GM18502 (cell line): Measurements from ENCODE around the gene HLA-DOA.

Experiments used
- ATAC-seq: cut with Tn5 transposase; IDR thresholded peaks from one replicate; pipeline ENCODE4 v1.9.1; 2021; ENCODE audit warnings: mild to moderate bottlenecking; ENCODE audit not compliant: unreplicated experiment, poor library complexity

The HLA-DOA gene

DNA sequence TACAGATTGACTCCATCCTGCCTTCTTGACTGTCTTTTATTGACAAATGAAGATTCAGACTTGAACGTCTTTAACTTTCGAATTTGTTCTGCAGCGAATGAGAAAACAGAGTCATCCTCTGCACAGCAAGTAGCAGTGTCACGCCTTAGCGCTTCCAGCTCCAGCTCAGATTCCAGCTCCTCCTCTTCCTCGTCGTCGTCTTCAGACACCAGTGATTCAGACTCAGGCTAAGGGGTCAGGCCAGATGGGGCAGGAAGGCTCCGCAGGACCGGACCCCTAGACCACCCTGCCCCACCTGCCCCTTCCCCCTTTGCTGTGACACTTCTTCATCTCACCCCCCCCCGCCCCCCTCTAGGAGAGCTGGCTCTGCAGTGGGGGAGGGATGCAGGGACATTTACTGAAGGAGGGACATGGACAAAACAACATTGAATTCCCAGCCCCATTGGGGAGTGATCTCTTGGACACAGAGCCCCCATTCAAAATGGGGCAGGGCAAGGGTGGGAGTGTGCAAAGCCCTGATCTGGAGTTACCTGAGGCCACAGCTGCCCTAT lies 28.8 kb downstream of the HLA-DOA start:
- ATAC-seq: no peak

DNA sequence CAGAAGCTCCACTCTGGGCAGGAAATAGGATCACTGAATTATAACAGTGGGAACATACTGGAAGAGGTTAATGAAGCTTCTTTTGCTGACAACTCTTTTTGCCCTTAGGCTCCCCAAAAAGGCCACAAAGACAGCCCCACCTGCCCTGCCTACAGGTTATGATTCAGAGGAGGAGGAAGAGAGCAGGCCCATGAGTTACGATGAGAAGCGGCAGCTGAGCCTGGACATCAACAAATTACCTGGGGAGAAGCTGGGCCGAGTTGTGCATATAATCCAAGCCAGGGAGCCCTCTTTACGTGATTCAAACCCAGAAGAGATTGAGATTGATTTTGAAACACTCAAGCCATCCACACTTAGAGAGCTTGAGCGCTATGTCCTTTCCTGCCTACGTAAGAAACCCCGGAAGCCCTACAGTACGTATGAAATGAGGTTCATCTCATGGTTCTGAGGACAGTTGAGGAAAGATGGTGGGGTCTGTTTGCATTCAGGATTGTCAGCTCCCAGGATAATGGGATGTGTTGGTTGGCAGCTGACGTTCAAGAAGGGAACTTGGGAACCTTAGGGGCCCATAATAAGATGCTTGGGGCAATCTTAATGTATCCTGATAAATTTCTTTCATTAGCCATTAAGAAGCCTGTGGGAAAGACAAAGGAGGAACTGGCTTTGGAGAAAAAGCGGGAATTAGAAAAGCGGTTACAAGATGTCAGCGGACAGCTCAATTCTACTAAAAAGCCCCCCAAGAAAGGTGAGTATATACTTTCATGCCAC lies 29.5 kb downstream of the HLA-DOA start:
- ATAC-seq: no peak

DNA sequence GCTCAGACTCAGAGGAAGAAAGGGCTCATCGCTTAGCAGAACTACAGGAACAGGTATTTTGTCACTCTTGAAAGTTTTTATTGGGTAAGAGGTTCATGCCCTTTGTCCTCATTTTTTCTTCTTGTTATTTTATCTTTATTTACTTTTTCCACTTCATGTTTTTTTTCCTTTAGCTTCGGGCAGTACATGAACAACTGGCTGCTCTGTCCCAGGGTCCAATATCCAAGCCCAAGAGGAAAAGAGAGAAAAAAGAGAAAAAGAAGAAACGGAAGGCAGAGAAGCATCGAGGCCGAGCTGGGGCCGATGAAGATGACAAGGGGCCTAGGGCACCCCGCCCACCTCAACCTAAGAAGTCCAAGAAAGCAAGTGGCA lies 31.5 kb downstream of the HLA-DOA start:
- no peak for ATAC-seq

DNA sequence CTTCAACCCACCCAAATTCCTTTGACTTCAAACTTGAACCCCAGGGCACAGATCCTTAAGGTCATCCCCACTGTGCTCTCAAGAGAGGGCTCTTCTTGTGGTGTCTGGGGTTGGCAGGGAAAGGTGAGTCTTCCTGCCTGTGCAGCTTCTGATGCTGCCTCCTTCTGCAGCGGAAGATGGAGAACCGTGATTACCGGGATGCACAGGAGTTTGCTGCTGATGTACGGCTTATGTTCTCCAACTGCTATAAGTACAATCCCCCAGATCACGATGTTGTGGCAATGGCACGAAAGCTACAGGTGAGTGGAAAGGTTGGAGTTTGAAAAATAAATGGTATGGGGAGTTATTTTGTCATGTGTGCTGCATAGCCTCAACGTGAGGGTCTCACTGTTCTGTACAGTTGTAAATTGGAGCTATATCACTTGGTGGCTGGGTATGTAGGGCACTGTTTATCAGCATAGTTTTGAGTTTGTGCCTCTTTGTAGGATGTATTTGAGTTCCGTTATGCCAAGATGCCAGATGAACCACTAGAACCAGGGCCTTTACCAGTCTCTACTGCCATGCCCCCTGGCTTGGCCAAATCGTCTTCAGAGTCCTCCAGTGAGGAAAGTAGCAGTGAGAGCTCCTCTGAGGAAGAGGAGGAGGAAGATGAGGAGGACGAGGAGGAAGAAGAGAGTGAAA lies 32.0 kb downstream of the HLA-DOA start:
- no peak for ATAC-seq

DNA sequence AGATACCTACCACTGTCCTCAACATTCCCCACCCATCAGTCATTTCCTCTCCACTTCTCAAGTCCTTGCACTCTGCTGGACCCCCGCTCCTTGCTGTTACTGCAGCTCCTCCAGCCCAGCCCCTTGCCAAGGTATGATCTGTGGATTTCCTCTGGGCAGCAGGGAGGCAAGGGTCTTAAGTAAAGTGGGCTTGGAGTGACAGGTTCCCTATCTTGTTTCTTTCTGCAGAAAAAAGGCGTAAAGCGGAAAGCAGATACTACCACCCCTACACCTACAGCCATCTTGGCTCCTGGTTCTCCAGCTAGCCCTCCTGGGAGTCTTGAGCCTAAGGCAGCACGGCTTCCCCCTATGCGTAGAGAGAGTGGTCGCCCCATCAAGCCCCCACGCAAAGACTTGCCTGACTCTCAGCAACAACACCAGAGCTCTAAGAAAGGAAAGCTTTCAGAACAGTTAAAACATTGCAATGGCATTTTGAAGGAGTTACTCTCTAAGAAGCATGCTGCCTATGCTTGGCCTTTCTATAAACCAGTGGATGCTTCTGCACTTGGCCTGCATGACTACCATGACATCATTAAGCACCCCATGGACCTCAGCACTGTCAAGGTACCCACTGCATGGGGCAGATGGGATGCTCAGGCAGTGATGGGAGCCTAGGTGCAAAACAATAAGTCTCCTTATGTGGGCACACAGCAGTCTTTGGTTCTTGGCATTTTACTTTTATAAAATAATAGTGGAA lies 32.9 kb downstream of the HLA-DOA start:
- no peak for ATAC-seq

DNA sequence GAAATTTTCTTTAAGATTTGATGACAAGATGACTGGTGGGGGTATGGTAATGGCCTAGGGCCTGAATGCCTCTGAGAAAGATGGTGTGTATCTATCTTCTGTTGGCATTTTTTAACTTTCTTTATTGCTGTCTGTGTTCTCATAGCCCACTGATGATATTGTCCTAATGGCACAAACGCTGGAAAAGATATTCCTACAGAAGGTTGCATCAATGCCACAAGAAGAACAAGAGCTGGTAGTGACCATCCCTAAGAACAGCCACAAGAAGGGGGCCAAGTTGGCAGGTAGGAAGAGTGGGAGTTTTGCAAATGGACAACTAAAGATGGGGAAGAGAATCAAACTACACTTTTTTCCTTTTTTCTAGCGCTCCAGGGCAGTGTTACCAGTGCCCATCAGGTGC lies 33.5 kb downstream of the HLA-DOA start:
- no peak for ATAC-seq

DNA sequence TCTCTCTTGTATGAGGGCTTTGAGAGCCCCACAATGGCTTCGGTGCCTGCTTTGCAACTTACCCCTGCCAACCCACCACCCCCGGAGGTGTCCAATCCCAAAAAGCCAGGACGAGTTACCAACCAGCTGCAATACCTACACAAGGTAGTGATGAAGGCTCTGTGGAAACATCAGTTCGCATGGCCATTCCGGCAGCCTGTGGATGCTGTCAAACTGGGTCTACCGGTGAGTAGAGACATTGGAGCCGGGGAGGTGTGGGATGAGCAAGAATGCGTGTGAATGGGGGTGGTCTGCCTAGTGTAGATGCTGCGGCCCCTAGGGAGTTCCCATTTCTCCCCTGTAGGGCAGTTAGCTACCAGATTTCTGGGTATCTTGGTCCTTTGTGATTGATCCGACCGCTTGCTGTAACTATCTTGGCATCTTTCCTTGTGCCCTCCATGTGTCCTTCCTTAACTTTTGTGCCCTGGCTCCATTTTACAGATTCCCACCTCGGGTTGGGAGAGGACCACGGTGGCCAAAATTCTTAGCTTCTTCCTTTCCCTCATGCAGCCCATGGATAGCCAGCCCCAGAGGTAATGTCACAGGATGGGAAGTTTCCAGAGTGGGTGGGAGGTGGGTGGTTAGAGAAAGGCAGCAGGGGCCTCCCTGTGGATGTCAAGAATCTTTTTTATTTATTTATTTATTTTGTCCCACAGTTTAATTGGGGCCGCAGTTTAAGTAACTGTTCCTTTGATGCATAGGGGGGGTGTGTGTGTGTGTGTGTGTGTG lies 34.7 kb downstream of the HLA-DOA start:
- no peak for ATAC-seq

DNA sequence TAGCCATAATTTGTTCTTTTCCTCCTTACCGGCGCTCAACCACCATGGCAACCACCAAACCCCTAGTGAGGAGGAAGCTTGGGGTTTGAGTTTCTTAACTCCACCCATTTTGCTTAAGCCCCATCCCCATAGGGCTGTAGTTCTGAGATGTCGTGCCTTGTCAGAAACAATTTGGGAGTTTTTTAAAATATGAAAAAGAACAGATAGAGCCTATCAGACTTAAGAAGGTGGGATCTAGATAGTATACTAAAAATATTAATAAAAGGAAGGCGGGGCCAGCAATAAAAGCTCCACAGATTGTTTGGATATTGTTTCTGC lies 35.4 kb downstream of the HLA-DOA start:
- no peak for ATAC-seq

DNA sequence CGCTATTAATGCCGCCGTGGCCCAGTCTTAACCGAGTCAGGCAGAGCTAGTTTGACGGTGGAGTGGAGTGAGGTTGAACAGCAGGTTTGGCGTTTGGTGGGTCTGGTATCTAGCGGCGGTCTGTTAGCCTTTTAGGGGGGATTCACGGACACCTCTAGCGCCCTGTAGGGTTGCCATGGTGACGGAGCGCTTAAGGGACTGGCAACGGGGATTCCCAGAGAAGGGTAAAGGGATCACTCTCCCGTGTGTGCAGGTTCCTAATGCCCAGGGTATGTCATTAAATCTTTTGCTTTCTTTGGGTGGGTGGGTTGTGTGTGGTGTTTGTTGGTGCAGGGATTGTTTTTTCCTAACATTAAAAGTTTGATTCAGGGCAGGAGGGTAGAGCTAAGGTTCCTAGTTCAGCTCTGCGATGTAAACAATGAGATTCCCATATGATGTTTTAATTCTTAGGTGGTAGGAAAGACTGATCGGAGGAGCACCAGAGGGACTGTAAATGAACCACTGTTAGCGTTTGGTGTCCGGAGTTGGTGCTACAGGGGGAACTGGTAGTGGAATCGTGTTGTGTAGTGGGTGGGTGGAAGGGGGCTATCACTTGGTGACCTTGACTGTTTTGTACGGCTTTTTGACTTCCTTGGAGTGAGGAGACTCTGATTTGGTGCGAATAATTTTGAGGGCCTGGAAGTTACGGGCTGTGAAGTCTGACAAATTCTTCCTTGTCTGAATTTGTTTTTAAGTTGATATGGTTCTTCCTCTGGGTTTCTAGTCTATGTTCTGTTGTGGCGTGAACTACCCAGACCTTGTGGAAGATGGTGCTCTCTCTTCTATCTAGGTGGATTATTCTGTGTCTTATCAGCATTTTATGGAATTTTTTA lies 36.0 kb downstream of the HLA-DOA start:
- no peak for ATAC-seq

DNA sequence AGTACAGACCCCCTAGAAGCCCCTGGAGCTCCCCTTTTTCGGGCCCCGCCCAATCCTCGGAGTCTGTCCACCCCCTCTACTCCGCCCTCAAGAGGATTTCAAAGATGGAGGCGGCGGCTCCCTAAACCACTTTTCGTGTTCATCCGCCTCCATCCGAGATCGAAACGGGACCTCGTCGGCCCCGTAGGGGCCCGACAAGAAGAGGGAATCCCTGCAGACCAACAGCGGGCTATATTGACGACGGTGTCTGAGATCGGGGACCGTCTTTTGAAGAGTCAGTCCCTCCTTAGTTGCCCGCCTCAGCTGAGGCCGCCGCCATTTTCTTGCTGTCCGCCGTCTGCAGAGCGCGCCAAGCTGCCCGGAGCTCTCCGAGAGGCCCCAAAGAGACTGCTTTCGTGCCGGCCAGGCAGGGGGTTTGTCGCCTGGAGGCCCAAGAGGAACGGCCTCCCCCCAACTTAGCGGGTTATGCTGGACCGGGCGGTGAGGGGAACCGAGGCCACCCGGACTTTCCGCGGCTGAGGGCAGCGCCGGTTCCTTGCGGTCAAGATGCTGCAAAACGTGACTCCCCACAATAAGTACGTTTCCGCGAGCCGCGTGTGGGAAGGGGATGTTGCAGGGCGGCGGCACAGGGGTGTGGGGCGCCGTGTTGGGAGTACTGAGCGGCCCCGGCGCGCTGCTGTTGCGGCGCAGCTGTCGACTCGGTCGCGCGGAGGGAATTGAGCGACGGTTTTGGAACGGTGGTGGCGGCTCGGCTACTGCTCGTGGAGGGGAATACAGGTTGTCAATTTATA lies 36.8 kb downstream of the HLA-DOA start:
- no peak for ATAC-seq

DNA sequence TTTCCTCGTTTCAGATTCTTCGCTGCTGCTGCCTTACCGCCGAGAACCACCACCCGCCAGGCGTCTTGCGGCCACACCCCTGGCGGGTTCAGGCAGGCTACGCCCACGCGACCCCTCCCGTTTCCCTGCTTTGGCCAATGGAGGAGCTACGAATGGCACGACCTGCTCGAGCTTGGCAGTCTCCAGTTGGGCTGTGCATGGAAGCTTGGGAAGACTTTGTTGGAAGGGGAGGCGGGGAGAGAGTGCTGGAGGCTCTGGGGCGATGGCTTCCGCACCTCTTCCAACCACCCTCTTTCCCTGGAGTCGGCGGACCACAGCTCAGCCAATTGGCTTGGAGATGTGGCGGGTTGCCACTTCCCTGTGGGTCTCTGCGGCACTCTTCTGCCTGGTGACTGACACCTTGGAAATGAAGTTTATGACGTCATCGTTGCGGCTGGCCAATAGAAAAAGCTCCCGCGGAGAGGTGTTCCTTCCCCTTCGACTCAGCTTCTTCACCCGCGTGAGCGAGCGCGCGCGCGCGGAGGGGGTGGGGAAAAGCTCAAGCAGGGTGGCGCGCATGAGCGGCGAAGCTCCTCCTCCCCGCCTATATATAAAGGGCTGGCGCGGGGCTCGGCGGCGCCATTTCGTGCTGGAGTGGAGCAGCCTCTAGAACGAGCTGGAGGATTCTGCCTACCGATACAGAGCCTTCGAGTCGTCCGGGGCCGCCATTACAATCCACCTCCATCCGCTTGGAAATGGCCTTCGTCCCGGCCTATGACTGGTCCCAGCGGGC lies 37.6 kb downstream of the HLA-DOA start:
- ATAC-seq: peak; percentile 48

DNA sequence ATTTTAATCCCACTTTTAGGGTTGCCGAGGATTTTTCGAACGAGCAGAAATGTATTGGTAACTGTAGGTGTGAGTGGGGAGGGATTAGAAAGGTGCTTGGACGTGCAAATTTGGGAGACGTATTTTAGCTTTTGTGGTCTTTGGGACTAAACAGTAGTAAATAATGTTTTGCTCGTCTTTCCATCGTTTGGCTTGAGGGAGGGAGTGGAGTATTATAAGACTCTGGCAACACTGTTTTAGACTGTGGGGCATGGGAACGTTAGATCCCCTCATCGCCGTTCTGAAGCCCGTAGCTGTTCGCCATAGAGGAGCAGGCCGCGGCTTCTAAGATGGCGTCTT lies 38.2 kb downstream of the HLA-DOA start:
- ATAC-seq: no peak

DNA sequence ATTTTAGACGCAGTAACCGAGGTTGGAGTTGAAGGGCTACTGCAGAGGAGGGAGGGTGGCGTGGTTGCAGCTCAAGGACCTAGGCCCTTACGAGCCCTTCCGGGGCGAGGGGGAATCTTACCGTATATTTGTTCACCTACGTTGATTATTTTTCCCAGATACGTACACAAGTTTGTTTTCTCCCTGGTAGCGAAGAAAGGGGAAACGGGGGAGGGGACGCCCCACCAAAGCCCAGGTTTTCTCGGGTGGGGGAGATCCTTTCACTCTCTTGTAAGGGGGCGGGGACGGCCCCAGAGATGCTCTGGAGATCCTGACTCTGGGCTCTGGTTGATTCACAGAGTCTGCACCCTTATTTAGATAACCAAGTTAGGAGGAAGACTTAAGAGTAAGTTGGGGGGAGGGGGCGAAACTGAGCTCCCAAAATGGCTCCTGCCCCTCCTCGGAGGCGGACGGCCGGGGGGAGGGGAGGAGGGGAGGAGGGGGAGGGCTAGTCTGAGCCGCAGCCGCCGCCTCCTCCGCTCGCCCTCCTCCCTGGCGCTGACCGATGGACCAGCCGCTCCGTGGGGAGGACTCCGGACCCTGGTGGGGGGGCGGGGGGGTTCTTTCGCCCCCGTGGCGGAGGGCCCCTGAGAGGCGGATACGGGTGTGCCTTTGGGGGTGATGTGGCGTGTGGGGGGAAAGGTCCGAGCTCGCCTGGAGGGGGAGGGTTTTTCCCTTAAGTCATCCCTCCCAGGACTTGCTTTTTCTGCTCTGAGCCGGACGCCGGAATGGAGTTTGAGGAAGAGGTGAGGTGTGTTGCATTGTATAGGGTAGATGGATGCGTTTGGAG lies 38.8 kb downstream of the HLA-DOA start:
- ATAC-seq: no peak

DNA sequence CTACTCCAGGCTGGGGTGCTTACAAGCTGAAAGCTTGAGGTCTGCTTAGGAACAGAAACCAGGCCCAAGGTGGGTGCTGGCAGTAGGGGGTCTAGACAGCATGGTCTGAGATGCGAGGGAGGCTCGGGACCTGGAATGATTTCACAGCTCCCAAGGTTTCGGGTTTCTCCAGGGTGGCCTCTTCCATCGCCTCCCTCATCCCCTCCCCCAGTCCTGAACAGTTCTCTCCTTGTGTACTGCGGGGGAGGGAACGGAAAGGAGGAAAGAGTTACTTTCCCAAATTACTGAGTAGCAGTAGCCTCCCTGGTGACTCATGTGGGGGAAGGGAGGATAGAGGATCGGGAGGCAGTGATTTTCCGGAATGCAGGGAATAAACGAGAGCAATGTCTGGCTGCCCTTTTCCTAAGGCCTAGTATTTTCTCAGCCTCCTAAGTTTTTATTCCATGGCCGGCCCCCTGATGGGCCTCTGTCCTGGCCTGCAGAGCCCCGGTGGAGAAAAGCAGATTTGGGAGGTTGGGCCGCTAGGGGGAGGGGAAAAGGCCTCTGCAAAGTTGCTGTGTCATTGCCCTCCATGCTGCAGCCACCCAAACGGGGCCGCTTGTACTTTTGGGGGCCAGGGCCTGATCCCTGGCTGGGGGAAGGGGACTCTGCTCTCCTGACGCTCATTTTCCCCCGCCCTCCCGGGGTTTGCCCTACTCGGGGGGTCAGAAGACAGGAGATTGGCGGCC lies 39.5 kb downstream of the HLA-DOA start:
- no peak for ATAC-seq

DNA sequence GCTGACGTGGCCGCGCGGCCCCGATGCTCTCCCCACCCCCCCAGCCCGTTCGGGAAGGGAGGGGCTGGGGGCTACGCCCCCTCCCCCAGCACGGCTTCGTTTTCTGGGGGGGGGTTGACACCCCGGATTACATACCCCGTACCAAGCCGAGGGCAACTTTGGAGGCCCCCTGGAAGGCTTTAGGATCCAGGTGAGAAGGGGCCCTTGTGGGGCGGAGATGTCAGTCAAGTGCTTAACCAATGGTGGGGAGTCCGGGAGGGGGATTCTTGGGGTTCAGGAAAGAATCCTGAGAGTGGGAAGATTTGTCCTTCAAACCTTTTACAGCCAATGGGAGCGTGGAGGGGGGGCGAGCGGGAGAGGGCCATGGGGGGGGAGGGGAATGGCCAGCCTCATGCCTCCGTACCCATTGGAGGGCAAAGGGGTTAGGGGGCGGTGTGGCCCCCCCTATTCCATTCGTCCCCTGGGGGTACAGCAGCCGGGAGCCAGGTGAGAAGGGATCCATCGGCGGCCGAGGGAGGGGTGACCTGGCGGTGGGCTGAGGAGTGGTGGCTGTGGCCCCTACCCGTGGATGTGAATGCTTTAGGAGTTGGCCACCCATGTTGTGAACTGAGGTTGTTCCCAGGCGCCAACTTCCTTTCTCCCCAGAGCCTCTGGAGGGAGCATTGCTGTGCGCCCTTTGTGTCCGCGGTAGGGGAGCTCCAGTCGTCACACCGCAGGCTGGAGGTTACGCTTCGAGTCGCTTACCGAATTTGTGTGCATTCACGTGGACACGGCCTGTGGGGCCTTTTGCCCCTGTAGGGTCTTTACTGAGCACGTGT lies 40.3 kb downstream of the HLA-DOA start:
- ATAC-seq: no peak
